IMR-90 (cell line): ENCODE measurements around the gene HSD11B1L. TPM values are rescaled to one million over a fixed set of nuclear protein-coding genes. Genes with fewer than 3 reads are reported as not detected.
A peak's percentile ranks its signal among the peaks of the same experiment; 100 is the strongest.

Source experiments
- ATAC-seq: fragments of 200-7000 bp; cut with Tn5 transposase; 2 replicates; pipeline ENCODE4 v1.9.1; 2020; ENCODE audit warnings: low read depth, mild to moderate bottlenecking, moderate library complexity
- BruUV-seq: library from RNA; stranded (reverse); fragments of 400-500 nt; replicated peaks from 2 replicates; lab custom pipeline; 2021; lab: Mats Ljungman, UMichigan
- CTCF ChIA-PET: fragments of 300-600 bp; formaldehyde crosslinking; extraction: SDS; loops from one replicate; lab custom pipeline; 2021; ENCODE audit warnings: antibody characterized with exemption; lab: Yijun Ruan, JAX
- POLR2A ChIA-PET: fragments of 300-600 bp; sonication (Branson Sonifier 250); formaldehyde crosslinking; loops from one replicate; lab custom pipeline; 2022; ENCODE audit warnings: antibody characterized with exemption; ENCODE audit not compliant: unreplicated experiment; lab: Charles Lee
- DNase-seq: peaks from one replicate; pipeline ENCODE4 v3.0.0; 2013
- H2AFZ ChIP-seq: replicated peaks from 2 replicates; pipeline ENCODE3; 2013; ENCODE audit warnings: low read length, mild to moderate bottlenecking; ENCODE audit not compliant: poor library complexity
- H2AK5ac ChIP-seq: 2 replicates; pipeline ENCODE4 v1.6.1; 2013; ENCODE audit warnings: low read depth, low read length, inconsistent platforms
- H2AK9ac ChIP-seq: replicated peaks from 2 replicates; pipeline ENCODE3; 2013; ENCODE audit warnings: mild to moderate bottlenecking, low read depth, low read length, moderate library complexity; ENCODE audit not compliant: poor library complexity
- H2BK120ac ChIP-seq: 2 replicates; pipeline ENCODE4 v1.6.1; 2013; ENCODE audit warnings: low read depth, low read length, inconsistent platforms
- H2BK15ac ChIP-seq: 3 replicates; pipeline ENCODE4 v1.6.1; 2013; ENCODE audit warnings: low read depth, low read length, inconsistent platforms
- H2BK20ac ChIP-seq: 2 replicates; pipeline ENCODE4 v1.6.1; 2013; ENCODE audit warnings: low read depth, mild to moderate bottlenecking, inconsistent platforms, low read length, moderate library complexity
- H2BK5ac ChIP-seq: 2 replicates; pipeline ENCODE4 v1.6.1; 2013; ENCODE audit warnings: mild to moderate bottlenecking, low read depth, low read length, inconsistent platforms; ENCODE audit not compliant: poor library complexity, severe bottlenecking
- H3K14ac ChIP-seq: replicated peaks from 2 replicates; pipeline ENCODE4 v1.6.1; 2013; ENCODE audit warnings: low read depth, low read length, inconsistent platforms
- H3K18ac ChIP-seq: 2 replicates; pipeline ENCODE4 v1.6.1; 2013; ENCODE audit warnings: low read depth, low read length, control low read depth
- H3K23ac ChIP-seq: 2 replicates; pipeline ENCODE4 v1.6.1; 2013; ENCODE audit warnings: low read depth, low read length, inconsistent platforms
- H3K27ac ChIP-seq: 2 replicates; pipeline ENCODE4 v1.5.1; 2013; ENCODE audit warnings: mild to moderate bottlenecking, control low read depth, low read length; ENCODE audit not compliant: insufficient read depth
- H3K27me3 ChIP-seq: 2 replicates; pipeline ENCODE4 v1.6.1; 2013; ENCODE audit warnings: low read length; ENCODE audit not compliant: control insufficient read depth, insufficient read depth
- H3K36me3 ChIP-seq: 2 replicates; pipeline ENCODE4 v1.6.1; 2013; ENCODE audit warnings: low read length, mixed read lengths; ENCODE audit not compliant: control insufficient read depth, insufficient read depth
- H3K4ac ChIP-seq: 2 replicates; pipeline ENCODE4 v1.6.1; 2013; ENCODE audit warnings: low read depth, low read length, inconsistent platforms
- H3K4me1 ChIP-seq: 2 replicates; pipeline ENCODE4 v1.6.1; 2013; ENCODE audit warnings: low read length, mixed read lengths; ENCODE audit not compliant: control insufficient read depth, insufficient read depth
- H3K4me2 ChIP-seq: 2 replicates; pipeline ENCODE4 v1.6.1; 2013; ENCODE audit warnings: low read depth, mild to moderate bottlenecking, control low read depth, low read length, moderate library complexity
- H3K4me3 ChIP-seq: 2 replicates; pipeline ENCODE4 v1.5.1; 2013; ENCODE audit warnings: low read depth, mild to moderate bottlenecking, control low read depth, low read length, moderate library complexity; ENCODE audit not compliant: insufficient read depth
- H3K56ac ChIP-seq: 2 replicates; pipeline ENCODE4 v1.6.1; 2013; ENCODE audit warnings: low read length, inconsistent platforms; ENCODE audit not compliant: insufficient read depth; ENCODE audit errors: extremely low read depth
- H3K79me1 ChIP-seq, 2 experiments: 2 replicates each; pipeline ENCODE4 v1.6.1; 2013; ENCODE audit warnings: low read length in 2 of 2, inconsistent platforms in 1 of 2, low read depth in 1 of 2
- H3K9ac ChIP-seq: 2 replicates; pipeline ENCODE4 v1.6.1; 2013; ENCODE audit warnings: low read depth, low read length, control low read depth
- H3K9me1 ChIP-seq: 2 replicates; pipeline ENCODE4 v1.6.1; 2013; ENCODE audit warnings: low read length, inconsistent platforms; ENCODE audit not compliant: insufficient read depth
- H3K9me3 ChIP-seq: 2 replicates; pipeline ENCODE4 v1.6.1; 2013; ENCODE audit warnings: low read length; ENCODE audit not compliant: control insufficient read depth, insufficient read depth
- H4K20me1 ChIP-seq: 2 replicates; pipeline ENCODE4 v1.6.1; 2013; ENCODE audit warnings: low read length, inconsistent platforms; ENCODE audit not compliant: insufficient read depth
- H4K5ac ChIP-seq: 2 replicates; pipeline ENCODE4 v1.6.1; 2013; ENCODE audit warnings: mild to moderate bottlenecking, low read depth, low read length, control low read depth
- H4K8ac ChIP-seq, 2 experiments: 2 replicates each; pipeline ENCODE4 v1.6.1; 2013; ENCODE audit warnings: low read depth in 2 of 2, low read length in 2 of 2, control low read depth in 1 of 2, inconsistent platforms in 1 of 2
- H4K91ac ChIP-seq: 2 replicates; pipeline ENCODE4 v1.6.1; 2013; ENCODE audit warnings: low read depth, low read length, inconsistent platforms; ENCODE audit not compliant: insufficient read depth
- BHLHE40 ChIP-seq: fragments of 150-350 bp; IDR thresholded peaks from 2 replicates; pipeline ENCODE4 v1.6.1; 2016; ENCODE audit warnings: mild to moderate bottlenecking, low read depth, low read length
- CEBPB ChIP-seq: IDR thresholded peaks from 2 replicates; pipeline ENCODE4 v1.6.1; 2012; ENCODE audit warnings: low read depth, low read length, improper control_type of control experiment
- CHD1 ChIP-seq: IDR thresholded peaks from 2 replicates; pipeline ENCODE4 v1.6.1; 2012; ENCODE audit warnings: low read depth, low read length, improper control_type of control experiment
- CTCF ChIP-seq: conservative IDR thresholded peaks from 2 replicates; pipeline ENCODE4 v1.5.1; 2012; ENCODE audit warnings: mild to moderate bottlenecking, low read depth, low read length, improper control_type of control experiment
- ELK1 ChIP-seq: fragments of 150-350 bp; IDR thresholded peaks from 2 replicates; pipeline ENCODE4 v1.6.1; 2016; ENCODE audit warnings: low read depth, mild to moderate bottlenecking, low read length, moderate library complexity, borderline replicate concordance
- MAFK ChIP-seq: IDR thresholded peaks from 2 replicates; pipeline ENCODE4 v1.6.1; 2012; ENCODE audit warnings: low read depth, low read length, improper control_type of control experiment
- MAZ ChIP-seq: IDR thresholded peaks from 2 replicates; pipeline ENCODE4 v1.6.1; 2012; ENCODE audit warnings: low read depth, mild to moderate bottlenecking, low read length, improper control_type of control experiment, moderate library complexity, borderline replicate concordance
- MXI1 ChIP-seq: IDR thresholded peaks from 2 replicates; pipeline ENCODE4 v1.6.1; 2012; ENCODE audit warnings: low read depth, mild to moderate bottlenecking, low read length, moderate library complexity, borderline replicate concordance
- POLR2A ChIP-seq: IDR thresholded peaks from 2 replicates; pipeline ENCODE4 v1.6.1; 2012; ENCODE audit warnings: mild to moderate bottlenecking, low read depth, low read length
- RAD21 ChIP-seq: IDR thresholded peaks from 2 replicates; pipeline ENCODE4 v1.6.1; 2012; ENCODE audit warnings: low read length, improper control_type of control experiment
- RCOR1 ChIP-seq: IDR thresholded peaks from 2 replicates; pipeline ENCODE4 v1.6.1; 2012; ENCODE audit warnings: mild to moderate bottlenecking, low read length, improper control_type of control experiment; ENCODE audit not compliant: insufficient replicate concordance
- SMC3 ChIP-seq: fragments of 150-350 bp; IDR thresholded peaks from 2 replicates; pipeline ENCODE4 v1.6.1; 2016; ENCODE audit warnings: low read depth, mild to moderate bottlenecking, antibody characterized with exemption, low read length, moderate library complexity
- USF2 ChIP-seq: fragments of 150-350 bp; IDR thresholded peaks from 2 replicates; pipeline ENCODE4 v1.6.1; 2017; ENCODE audit warnings: mild to moderate bottlenecking, antibody characterized with exemption, low read length, low read depth
- WGBS, 2 experiments: methylation state at CpG; one replicate each; pipeline versions ENCODE4 v1.1.5 to v1.1.7; 2013; ENCODE audit warnings: missing lambda C conversion rate in 2 of 2; ENCODE audit not compliant: insufficient read length in 1 of 2; ENCODE audit errors: extremely low coverage in 2 of 2; 5-methylcytosine and 5-hydroxymethylcytosine counted together
- dilution Hi-C: fragments of 300-500 bp; cut with HindIII; formaldehyde crosslinking; loops from one replicate; pipeline ENCODE4 v1.14.3; 2018; ENCODE audit warnings: low sequenced_read_pairs; ENCODE audit not compliant: unreplicated experiment
- in situ Hi-C: fragments of 300-500 bp; cut with MboI; formaldehyde crosslinking; loops from 3 replicates; pipeline ENCODE4 v1.14.3; 2019; ENCODE audit warnings: low sequenced_read_pairs, inconsistent platforms, mixed read lengths
- intact Hi-C: fragments of 100-400 bp; cut with micrococcal nuclease; formaldehyde crosslinking; loops from 2 replicates; pipeline ENCODE4 v1.10.0; 2022
- polyA plus RNA-seq, 3 experiments: library from polyadenylated mRNA; depleted of rRNA; stranded (reverse); fragments of >200 nt; gene quantifications; 2 replicates each; pipeline ENCODE4 v1.2.3, GENCODE V29; 2012; ENCODE audit warnings: low replicate concordance in 1 of 3
- total RNA-seq: library from RNA; depleted of rRNA; stranded (reverse); fragments of >200 nt; gene quantifications from 2 replicates; pipeline ENCODE4 v1.2.3, GENCODE V29; 2012

HSD11B1L gene
- total and polyA plus RNA-seq, 2 of the 4 experiments (the other 2 are of a cell fraction): 2.2 to 7.2 TPM

GRCh38 chr19:5632657-5633056 is 48.2 kb upstream of the HSD11B1L start:
- intact Hi-C loops: no loop called here
- in situ Hi-C loops: no loop called here
- no TSS peak for BruUV-seq
- ChIA-PET POLR2A (no interaction called here), CTCF (no interaction called here)
- Histone ChIP-seq H3K27ac (peak overlapping the region; percentile 15; the same call in 1 of the 2 replicates), H4K20me1 (peaks cover 92% of the 10 kb centered on the region), H3K9me3 (no peaks in the 10 kb centered on the region), H4K91ac (no peak overlapping the region), H2AFZ (no peak overlapping the region), H3K56ac (no peak overlapping the region), H4K8ac (no peak overlapping the region), H3K18ac (no peak overlapping the region), H3K9ac (no peak overlapping the region), H3K14ac (no peak overlapping the region), H3K23ac (0 out of 2 replicates have a peak overlapping the region, but pooled peaks have one; percentile 24), H2AK9ac (no peak overlapping the region), H3K4ac (no peak overlapping the region), H2BK20ac (no peak overlapping the region), H3K9me1 (peaks cover 12% of the 10 kb centered on the region), H4K5ac (no peak overlapping the region), H3K27me3 (no peaks in the 10 kb centered on the region), H2BK15ac (no peak overlapping the region), H2AK5ac (no peak overlapping the region), H2BK120ac (no peak overlapping the region), H3K79me1 (peaks cover 6 to 71% of the 10 kb centered on the region in 2 experiments; a peak in 3 of 4 replicates), H2BK5ac (no peak overlapping the region), H3K4me1 (peaks cover 16% of the 10 kb centered on the region), H3K36me3 (peaks cover 16% of the 10 kb centered on the region), H3K4me2 (no peak overlapping the region), H3K4me3 (no peak overlapping the region)
- dilution Hi-C loops: no loop called here
- ATAC-seq: no peak
- no peak for TF ChIP-seq RCOR1
- no peak for TF ChIP-seq USF2
- no peak for TF ChIP-seq ELK1
- no peak for TF ChIP-seq CHD1
- no peak for TF ChIP-seq MXI1
- TF ChIP-seq BHLHE40: no peak
- no peak for TF ChIP-seq RAD21
- no peak for TF ChIP-seq POLR2A
- TF ChIP-seq CEBPB: no peak
- no peak for TF ChIP-seq SMC3
- TF ChIP-seq CTCF: no peak
- no peak for TF ChIP-seq MAZ
- no peak for TF ChIP-seq MAFK
- WGBS, 2 experiments: 100% methylated on average over 1 of the region's 5 CpGs; no CpG with 5 or more reads in 1 of the 2 experiments
- no peak for DNase-seq
